ENCODE data around the gene SNX1.

DNA sequence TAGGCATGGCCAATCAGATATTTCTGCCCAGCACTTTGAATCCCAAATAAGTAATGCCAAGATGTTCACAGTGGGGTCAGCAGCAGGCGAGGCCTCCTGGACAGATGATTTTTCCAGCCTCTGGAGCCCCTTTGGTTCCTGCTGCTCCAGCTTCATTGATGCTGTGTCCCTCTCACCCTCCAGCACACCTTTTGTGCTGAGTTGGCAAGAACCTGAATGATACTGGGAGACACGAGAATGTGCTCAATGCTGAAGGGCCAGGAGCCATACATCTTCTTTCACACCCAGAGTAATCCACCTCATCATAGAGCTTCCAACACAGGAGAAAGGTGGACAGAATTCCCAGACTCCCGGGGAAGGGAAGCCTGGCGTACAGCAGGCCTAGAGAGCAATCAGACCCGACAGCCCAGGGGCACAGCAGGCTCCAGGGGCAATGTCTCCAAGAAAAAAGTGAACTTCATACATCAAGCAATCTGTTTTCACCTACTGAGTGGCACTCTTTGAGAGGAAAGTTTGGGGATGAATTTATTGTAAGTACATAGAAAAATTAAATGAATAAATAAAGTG is 42.8 kb upstream of the SNX1 start:
- TF ChIP-seq, protein P1, sequence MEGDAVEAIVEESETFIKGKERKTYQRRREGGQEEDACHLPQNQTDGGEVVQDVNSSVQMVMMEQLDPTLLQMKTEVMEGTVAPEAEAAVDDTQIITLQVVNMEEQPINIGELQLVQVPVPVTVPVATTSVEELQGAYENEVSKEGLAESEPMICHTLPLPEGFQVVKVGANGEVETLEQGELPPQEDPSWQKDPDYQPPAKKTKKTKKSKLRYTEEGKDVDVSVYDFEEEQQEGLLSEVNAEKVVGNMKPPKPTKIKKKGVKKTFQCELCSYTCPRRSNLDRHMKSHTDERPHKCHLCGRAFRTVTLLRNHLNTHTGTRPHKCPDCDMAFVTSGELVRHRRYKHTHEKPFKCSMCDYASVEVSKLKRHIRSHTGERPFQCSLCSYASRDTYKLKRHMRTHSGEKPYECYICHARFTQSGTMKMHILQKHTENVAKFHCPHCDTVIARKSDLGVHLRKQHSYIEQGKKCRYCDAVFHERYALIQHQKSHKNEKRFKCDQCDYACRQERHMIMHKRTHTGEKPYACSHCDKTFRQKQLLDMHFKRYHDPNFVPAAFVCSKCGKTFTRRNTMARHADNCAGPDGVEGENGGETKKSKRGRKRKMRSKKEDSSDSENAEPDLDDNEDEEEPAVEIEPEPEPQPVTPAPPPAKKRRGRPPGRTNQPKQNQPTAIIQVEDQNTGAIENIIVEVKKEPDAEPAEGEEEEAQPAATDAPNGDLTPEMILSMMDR (IDR thresholded peaks at IDR 0.05) = no peak
- TF ChIP-seq POLR2A (IDR thresholded peaks at IDR 0.05) = no peak
